ENCODE measurements around the gene ADGRD1. TPM values are rescaled to one million over a fixed set of nuclear protein-coding genes. Genes with fewer than 3 reads are reported as not detected.

The ADGRD1 gene
- polyA plus RNA-seq, 1 of the 3 experiments (the other 2 are of a cell fraction), result not detected

DNA sequence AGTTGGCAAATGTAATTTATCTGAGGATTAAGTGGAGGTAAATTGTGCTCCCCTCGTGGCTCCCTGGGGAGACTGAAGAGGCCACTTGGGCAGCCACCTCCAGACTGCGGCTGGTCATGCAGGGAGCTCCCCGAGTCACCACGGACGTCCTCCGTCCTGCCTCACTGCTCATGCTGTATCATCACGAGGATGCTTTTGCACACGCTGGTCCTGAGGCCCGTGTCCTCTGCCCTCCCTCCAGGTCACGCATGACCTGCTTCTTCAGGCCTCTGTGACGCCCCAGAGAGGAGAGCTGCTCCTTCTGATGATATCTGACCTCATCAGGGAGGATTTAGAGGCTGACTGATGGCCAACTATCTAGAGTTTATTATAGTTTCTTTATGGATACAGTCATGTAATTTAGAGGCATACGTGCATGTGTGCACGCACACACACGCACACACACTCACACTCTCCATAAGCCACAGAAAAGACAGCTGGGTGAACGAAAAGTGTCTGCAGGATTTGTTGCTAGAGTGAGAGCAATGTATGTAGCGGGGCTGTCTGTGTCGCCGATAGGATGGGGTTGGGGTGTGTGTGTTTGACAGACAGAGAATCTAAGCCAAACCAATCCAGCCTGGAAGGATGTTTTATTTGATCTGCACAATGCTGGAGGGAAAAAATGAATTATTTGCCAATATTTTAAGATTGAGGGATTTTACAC lies 160.0 kb downstream of the ADGRD1 start:
- WGBS (ENCODE audit: low lambda C conversion rate), result 62% methylated on average over 15 of the region's 18 CpGs
- Histone ChIP-seq H3K4me2 (no peak overlapping the region), H3K9me3 (no peaks in the 10 kb centered on the region), H3K27me3 (ENCODE audit: insufficient read depth) (no peaks in the 10 kb centered on the region), H3K79me2 (ENCODE audit: insufficient read depth) (no peaks in the 10 kb centered on the region), H2AFZ (ENCODE audit: low read depth) (no peak overlapping the region), H3K4me1 (ENCODE audit: control insufficient read depth in 1 of 2, insufficient read depth in 2 of 2, low read depth in 1 of 2, low read length in 1 of 2) (peaks cover 0 to 29% of the 10 kb centered on the region in 2 experiments; a peak in 2 of 4 replicates), H3K27ac (ENCODE audit: low read depth in 2 of 2, low read length in 1 of 2) (no peak overlapping the region; a peak in 1 of 4 replicates), H3K4me3 (ENCODE audit: low read depth in 2 of 2, low read length in 1 of 2) (no peak overlapping the region), H3K9ac (no peak overlapping the region), H3K9me2 (no peaks in the 10 kb centered on the region), H4K20me1 (ENCODE audit: insufficient read depth) (no peaks in the 10 kb centered on the region), H3K36me3 (replicated peaks in 1 of 2; ENCODE audit: control insufficient read depth in 1 of 2, insufficient read depth in 2 of 2, low read length in 1 of 2) (no peaks in the 10 kb centered on the region), H3F3A (replicated peaks; ENCODE audit: insufficient read depth) (no peaks in the 10 kb centered on the region)
- CTCF ChIA-PET, result interaction anchor here (1.3 to 11.0 kb wide), 8 partner anchors 9 to 341 kb away, joined by 3 to 135 read pairs (median 8); no protein-coding TSS in a partner anchor
- POLR2A ChIA-PET, result no interaction called here
- peak; percentile 46 for DNase-seq
- TF ChIP-seq, protein P1, sequence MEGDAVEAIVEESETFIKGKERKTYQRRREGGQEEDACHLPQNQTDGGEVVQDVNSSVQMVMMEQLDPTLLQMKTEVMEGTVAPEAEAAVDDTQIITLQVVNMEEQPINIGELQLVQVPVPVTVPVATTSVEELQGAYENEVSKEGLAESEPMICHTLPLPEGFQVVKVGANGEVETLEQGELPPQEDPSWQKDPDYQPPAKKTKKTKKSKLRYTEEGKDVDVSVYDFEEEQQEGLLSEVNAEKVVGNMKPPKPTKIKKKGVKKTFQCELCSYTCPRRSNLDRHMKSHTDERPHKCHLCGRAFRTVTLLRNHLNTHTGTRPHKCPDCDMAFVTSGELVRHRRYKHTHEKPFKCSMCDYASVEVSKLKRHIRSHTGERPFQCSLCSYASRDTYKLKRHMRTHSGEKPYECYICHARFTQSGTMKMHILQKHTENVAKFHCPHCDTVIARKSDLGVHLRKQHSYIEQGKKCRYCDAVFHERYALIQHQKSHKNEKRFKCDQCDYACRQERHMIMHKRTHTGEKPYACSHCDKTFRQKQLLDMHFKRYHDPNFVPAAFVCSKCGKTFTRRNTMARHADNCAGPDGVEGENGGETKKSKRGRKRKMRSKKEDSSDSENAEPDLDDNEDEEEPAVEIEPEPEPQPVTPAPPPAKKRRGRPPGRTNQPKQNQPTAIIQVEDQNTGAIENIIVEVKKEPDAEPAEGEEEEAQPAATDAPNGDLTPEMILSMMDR (IDR thresholded peaks at IDR 0.05), result no peak
- TF ChIP-seq NRF1 (IDR thresholded peaks at IDR 0.05; ENCODE audit: low read depth, low read length) (no peak), EZH2phosphoT487 (IDR thresholded peaks at IDR 0.05; ENCODE audit: borderline replicate concordance, low read depth) (no peak), SMC3 (IDR thresholded peaks at IDR 0.05; ENCODE audit: low read depth, low read length) (no peak), EP300 (IDR thresholded peaks at IDR 0.05; ENCODE audit: borderline replicate concordance in 1 of 2, low read depth in 1 of 2, low read length in 1 of 2) (no peak), RCOR1 (IDR thresholded peaks at IDR 0.05; ENCODE audit: low read length) (no peak), POLR2AphosphoS5 (IDR thresholded peaks at IDR 0.05; ENCODE audit: low read depth, low read length) (no peak), TAF1 (IDR thresholded peaks at IDR 0.05; ENCODE audit: borderline replicate concordance, low read depth, low read length) (no peak), ELF1 (IDR thresholded peaks at IDR 0.05) (no peak), MXI1 (IDR thresholded peaks at IDR 0.05; ENCODE audit: low read depth, low read length) (no peak), SIN3A (IDR thresholded peaks at IDR 0.05; ENCODE audit: borderline replicate concordance, low read depth, low read length) (no peak), YY1 (IDR thresholded peaks at IDR 0.05; ENCODE audit: low read depth) (no peak), GATA2 (CRISPR knock-in tag; IDR thresholded peaks at IDR 0.05) (no peak), GABPA (IDR thresholded peaks at IDR 0.05; ENCODE audit: low read depth) (no peak)
- TF ChIP-seq, protein P2, sequence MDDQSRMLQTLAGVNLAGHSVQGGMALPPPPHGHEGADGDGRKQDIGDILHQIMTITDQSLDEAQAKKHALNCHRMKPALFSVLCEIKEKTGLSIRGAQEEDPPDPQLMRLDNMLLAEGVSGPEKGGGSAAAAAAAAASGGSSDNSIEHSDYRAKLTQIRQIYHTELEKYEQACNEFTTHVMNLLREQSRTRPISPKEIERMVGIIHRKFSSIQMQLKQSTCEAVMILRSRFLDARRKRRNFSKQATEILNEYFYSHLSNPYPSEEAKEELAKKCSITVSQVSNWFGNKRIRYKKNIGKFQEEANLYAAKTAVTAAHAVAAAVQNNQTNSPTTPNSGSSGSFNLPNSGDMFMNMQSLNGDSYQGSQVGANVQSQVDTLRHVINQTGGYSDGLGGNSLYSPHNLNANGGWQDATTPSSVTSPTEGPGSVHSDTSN (IDR thresholded peaks at IDR 0.05), result no peak
- TF ChIP-seq, protein P3, sequence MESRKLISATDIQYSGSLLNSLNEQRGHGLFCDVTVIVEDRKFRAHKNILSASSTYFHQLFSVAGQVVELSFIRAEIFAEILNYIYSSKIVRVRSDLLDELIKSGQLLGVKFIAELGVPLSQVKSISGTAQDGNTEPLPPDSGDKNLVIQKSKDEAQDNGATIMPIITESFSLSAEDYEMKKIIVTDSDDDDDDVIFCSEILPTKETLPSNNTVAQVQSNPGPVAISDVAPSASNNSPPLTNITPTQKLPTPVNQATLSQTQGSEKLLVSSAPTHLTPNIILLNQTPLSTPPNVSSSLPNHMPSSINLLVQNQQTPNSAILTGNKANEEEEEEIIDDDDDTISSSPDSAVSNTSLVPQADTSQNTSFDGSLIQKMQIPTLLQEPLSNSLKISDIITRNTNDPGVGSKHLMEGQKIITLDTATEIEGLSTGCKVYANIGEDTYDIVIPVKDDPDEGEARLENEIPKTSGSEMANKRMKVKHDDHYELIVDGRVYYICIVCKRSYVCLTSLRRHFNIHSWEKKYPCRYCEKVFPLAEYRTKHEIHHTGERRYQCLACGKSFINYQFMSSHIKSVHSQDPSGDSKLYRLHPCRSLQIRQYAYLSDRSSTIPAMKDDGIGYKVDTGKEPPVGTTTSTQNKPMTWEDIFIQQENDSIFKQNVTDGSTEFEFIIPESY (IDR thresholded peaks at IDR 0.05; ENCODE audit: borderline replicate concordance, low read depth), result no peak

All from SK-N-SH (cell line).